ENCODE results near the gene HGS.
A peak's percentile ranks its signal among the peaks of the same experiment; 100 is the strongest.

Gene HGS

DNA sequence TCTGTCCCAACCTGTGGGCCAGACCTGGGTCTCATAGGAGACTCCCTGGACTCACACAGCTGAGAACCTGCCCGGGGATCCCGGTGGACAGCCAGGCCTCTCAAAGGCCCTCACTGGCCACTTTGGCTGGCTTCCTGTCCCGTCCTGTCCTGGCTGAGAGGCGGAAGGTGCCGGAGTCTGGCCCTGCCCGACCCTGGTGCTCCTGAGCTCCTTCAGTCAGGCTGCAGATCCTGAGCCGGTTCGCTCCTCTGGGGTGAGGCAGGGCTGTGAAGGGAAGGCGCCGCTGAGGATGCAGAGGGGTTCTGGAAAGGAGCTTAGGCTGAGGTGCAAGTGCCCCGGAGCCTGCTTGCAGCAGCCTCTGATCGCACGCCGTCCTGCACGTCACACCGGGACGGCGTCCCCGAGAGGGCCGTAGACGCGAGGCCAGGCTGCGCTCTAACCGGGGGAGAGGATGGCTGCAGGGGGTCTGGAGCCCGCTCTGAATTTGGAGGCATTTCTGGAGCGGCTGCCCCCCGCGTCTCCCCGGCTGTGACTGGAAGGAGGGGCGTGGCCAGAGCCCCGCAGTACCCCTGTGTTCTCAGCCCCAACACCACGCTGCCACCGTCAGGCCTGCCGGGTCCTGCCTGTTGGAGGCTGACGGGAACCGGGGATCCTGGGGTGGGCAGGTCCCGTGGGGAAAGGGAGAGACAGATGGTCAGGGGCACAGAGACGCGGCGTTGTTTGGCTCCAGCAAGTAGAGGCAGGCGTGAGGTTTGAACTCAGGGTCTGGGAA, 4.1 kb downstream of the HGS start:
- no peak for DNase-seq

DNA sequence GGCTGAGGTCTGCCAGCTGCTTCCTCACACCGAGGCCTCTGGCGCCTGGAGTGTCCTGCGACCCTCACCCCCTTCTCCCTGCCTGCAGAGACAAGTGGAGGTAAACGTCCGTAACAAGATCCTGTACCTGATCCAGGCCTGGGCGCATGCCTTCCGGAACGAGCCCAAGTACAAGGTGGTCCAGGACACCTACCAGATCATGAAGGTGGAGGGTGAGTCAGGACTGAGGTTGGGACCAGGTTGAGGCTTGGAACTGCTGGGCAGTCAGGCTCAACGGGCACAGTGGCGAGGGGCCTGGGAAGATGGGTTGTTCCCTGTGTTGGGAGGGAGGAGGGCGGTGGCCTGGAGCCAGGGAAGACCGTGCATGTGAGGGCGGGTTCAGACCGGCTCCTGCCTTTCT, 4.8 kb downstream of the HGS start:
- DNase-seq = no peak

DNA sequence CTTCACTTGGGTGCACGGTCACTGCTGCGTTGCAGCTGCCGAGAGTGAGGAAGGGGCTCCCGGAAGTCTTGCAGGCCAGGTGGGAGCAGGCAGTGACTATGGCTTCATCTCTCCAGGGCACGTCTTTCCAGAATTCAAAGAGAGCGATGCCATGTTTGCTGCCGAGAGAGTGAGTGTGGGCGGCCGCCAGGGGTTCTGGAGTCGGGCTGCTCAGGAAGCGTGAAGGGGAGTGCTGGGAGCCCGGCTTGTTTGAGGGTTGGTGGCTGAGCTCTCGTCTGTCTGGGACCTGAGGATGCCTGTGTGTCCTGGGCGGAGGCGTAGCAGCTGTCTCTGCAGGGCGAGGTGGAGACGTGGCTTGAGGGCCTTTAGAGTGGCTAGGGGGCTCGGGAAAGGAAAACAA, 6.3 kb downstream of the HGS start:
- DNase-seq = no peak

DNA sequence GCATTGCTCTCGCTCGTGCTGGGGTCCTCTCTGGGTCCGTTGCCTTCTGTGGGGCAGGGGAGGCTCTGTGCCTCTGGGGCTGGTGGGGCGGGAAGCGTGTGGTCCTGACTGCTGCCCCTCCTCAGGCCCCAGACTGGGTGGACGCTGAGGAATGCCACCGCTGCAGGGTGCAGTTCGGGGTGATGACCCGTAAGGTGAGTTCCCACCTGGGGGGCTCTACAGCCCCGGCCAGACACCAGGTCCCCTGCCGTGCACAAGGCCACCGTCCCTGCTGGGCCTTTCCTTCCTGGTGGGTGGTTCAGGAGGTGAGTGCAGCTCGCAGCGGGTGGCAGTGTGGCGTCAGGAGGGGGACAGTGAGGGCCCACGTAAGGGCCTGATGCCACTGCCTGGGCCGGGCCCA, 6.7 kb downstream of the HGS start:
- DNase-seq = no peak

DNA sequence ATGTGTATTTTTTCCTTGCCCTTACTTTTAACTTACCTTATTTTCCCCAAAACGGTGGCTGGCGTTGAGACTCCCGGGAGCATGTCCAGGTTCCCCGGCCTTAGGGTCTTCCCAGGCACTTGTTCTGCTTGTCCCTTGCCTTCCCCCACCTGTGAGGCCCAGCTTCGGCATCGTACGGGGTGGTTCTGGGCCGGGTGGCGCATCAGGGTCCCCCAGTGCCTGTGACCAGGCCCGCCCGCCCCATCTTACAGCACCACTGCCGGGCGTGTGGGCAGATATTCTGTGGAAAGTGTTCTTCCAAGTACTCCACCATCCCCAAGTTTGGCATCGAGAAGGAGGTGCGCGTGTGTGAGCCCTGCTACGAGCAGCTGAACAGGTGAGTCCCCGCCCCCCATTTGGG, 7.4 kb downstream of the HGS start:
- no peak for DNase-seq

DNA sequence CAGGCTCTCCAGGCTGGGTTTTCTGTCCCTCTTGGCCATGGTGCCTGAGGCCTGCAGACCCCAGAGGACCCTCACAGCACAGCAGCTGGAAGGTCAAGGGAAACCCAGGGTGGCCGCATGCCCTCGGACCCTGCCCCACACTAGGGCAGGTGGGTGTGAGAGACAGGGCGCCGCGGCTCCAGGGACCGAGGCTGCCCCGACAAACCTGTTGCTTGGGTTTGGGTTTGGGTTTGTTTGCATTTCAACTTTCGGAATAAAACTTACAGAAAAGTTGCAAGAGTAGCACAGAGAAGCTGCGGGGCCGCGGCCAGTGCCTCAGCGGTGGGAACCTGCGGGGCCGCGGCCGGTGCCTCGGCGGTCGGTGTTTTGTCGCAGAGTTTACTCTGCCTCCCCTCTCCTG, 7.8 kb downstream of the HGS start:
- DNase-seq = no peak

DNA sequence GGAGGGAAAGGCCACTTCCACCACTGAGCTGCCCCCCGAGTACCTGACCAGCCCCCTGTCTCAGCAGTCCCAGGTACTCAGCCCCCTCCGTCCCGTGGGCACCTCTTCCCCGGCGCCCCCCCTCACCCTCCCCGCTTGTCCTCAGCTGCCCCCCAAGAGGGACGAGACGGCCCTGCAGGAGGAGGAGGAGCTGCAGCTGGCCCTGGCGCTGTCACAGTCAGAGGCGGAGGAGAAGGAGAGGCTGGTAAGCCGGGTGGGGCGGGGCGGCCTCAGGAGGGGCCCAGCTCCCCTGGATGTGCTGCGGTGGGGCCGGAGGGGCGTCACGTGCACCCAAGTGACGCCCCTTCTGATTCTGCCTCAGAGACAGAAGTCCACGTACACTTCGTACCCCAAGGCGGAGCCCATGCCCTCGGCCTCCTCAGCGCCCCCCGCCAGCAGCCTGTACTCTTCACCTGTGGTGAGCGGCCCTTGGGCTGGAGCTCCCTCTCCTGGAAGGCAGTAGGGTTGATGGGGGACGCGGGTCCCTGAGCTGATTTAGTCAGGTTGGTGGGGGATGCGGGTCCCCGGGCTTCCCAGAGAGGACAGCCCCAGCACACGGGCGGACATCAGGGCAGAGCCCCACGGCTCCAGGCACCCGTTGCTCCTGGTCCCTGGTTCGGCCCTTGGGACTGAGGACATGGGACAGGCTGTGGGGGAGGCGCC, 9.8 kb downstream of the HGS start:
- no peak for DNase-seq

DNA sequence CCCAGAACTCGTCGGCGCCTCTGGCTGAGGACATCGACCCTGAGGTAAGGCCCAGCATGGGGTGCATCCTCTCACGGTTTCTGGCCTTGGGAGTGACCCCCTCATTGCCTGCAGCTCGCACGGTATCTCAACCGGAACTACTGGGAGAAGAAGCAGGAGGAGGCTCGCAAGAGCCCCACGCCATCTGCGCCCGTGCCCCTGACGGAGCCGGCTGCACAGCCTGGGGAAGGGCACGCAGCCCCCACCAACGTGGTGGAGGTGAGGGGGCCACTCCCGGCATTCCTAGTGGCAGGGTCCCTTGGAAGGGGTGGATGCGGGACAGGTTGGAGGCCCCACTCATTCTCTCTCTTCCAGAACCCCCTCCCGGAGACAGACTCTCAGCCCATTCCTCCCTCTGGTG, 11.0 kb downstream of the HGS start:
- DNase-seq = no peak

DNA sequence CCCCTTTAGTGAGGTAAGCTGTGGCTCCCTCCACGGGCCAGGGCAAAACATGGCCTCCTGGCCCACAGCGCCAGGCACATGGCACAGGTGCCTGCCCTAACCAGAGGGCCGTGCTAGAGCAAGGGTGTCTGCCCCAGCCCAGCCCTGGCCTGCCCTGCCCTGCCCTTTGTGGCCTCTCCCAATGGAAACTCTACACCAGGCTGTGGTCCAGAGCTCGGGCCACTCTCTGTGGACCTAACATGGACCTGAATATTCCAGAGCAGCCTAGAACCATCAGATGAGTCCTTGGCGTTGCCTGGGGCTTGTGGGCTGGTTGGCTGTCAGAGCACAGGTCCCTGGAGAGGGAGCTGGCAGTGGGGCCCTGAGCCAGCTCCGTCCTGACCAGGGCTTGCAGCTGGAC, 11.4 kb downstream of the HGS start:
- DNase-seq = no peak

DNA sequence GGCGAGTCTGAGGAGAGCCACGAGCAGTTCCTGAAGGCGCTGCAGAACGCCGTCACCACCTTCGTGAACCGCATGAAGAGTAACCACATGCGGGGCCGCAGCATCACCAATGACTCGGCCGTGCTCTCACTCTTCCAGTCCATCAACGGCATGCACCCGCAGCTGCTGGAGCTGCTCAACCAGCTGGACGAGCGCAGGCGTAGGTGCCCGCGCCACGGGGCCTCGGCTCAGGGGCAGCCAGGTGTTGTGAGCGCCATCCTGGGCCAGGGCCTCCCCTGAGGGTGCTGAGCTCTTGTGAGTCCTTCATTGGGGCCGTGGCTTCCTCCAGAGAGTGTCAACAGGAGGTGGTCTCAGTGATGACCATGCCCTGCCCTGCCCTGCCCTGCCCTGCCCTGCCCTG, 12.0 kb downstream of the HGS start:
- DNase-seq = no peak

DNA sequence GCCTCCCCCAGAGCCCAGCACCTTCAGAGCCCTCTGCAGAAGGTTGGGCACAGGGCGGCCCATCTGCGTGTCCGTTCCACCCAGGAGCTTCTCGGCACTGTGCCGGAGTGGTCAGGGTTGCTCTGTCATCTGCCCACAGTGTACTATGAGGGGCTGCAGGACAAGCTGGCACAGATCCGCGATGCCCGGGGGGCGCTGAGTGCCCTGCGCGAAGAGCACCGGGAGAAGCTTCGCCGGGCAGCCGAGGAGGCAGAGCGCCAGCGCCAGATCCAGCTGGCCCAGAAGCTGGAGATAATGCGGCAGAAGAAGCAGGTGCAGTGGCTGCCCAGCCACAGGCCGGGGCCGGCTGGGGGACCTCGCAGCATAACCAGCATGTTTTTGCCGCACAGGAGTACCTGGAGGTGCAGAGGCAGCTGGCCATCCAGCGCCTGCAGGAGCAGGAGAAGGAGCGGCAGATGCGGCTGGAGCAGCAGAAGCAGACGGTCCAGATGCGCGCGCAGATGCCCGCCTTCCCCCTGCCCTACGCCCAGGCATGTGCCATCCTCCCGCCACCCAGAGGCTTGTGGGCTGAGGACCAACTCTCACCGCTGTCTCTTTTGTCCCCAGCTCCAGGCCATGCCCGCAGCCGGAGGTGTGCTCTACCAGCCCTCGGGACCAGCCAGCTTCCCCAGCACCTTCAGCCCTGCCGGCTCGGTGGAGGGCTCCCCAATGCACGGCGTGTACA, 12.6 kb downstream of the HGS start:
- no peak for DNase-seq

DNA sequence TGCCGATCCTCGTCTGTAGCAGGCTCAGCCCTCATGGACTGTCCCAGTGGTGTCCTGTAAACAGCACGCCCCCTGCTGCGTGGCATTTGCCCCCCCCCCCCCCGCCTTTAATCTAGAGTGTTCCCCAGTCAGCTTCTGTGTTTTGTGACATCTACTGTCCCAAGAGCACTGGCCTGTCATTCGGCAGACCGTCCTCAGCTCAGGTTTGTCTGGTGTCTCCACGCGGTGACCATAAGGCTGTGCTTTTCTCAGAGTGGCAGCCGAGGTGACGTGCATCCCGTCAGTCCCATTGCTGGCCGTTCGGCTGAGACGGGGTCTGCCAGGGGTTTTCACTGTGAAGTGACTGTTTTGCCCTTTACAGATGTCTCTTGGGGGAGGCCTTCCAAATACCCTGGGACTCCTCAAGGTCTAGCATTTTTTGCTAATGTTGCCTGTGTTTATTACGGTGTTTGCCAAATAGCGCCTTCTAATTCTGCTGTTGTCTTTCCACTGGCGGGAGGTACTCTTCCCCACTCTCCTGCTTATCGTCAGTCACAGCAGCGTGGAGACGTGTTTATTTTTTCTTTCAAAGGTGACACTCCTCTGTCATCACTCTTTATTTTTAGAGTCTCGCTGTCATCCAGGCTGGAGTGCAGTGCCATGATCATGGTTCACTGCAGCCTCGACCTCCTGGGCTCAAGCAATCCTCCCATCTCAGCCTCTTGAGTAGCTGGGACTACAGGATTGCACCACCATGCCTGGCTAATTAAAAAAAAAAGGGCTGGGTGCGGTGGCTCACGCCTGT, 13.6 kb downstream of the HGS start:
- no peak for DNase-seq

DNA sequence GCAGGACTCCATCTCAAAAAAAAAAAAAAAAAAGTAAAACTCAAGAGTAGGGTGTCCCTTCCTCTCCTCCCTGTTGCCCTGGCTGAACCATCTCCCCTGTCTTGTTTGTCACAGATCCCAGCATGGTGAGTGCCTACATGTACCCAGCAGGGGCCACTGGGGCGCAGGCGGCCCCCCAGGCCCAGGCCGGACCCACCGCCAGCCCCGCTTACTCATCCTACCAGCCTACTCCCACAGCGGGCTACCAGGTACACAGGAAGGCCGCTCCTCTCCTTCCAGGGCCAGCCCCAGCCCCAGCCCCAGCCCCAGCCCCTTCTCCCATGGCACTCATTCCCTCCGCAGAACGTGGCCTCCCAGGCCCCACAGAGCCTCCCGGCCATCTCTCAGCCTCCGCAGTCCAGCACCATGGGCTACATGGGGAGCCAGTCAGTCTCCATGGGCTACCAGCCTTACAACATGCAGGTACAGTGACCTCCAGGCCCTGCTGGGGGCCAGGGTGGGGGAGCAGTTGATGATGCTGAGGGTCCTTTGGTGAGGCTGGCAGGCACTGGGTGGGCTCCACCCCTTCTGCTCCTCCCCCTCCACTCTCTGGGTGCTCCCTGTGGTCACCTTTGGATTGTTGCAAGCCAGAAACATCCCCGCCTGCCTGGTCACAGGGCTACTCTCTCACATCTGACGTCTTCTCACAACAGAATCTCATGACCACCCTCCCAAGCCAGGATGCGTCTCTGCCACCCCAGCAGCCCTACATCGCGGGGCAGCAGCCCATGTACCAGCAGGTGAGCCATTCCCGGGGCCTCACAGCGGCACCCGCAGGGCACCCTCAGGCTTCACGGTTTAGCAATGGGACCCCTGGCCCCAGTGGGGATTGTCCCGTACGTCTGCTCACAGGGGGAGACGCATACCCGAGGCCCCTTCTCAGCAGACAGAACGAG, 16.8 kb downstream of the HGS start:
- DNase-seq = no peak

DNA sequence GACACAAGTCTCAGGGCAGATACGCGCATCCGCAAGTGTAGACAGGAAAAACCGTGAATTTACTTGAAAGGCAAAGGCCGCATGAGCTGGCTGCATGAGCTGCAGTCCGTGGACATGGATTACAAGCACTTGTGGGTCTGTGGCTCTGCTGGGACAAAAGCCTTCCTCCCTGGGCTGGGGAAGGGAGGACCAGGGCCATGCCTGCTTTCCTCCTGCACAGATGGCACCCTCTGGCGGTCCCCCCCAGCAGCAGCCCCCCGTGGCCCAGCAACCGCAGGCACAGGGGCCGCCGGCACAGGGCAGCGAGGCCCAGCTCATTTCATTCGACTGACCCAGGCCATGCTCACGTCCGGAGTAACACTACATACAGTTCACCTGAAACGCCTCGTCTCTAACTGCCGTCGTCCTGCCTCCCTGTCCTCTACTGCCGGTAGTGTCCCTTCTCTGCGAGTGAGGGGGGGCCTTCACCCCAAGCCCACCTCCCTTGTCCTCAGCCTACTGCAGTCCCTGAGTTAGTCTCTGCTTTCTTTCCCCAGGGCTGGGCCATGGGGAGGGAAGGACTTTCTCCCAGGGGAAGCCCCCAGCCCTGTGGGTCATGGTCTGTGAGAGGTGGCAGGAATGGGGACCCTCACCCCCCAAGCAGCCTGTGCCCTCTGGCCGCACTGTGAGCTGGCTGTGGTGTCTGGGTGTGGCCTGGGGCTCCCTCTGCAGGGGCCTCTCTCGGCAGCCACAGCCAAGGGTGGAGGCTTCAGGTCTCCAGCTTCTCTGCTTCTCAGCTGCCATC, 17.7 kb downstream of the HGS start:
- DNase-seq = no peak

DNA sequence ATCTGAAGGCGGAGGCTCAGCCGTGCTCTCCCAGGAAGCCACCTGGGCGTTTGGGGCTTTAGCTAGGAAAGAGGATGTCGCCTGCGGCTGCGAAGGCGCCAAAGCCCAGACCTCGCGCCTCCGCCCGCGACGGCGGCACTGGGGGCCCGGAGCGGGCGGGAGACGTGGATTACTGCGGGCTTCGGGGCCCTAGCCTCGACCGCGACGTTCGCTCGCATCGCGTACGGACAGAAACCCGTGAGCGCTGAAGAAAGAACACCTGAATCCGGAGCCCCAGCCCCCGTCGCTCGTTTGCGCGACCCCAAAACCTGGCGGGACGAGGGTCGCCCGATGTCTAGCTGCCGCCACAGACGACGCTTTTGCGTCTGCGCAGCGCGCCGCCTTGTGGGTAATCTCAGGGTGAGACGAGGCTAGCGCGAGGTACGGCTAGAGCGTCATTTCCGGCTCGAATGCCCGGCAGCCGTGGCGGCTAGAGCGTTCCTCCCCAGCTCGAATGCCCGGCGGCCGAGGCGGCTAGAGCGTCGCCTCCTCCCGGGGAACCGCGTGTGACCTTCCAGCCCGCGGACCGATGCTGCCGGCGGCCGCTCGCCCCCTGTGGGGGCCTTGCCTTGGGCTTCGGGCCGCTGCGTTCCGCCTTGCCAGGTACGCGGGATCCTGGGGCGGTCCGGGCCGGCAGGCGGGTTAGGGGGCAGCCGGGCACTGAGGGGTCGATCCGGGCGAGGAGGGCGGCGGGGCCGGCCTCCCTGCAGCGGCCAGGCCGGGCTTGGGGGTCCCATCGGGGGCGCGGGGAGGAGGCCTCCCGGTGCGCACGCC, 19.3 kb downstream of the HGS start, which contains the start of gene MRPL12:
Gene MRPL12 (plus strand): TSS at position 434 of the 813 bp plus-strand sequence. CDS start 135 bp downstream, at position 569.
- DNase-seq = peak; percentile 89

DNA sequence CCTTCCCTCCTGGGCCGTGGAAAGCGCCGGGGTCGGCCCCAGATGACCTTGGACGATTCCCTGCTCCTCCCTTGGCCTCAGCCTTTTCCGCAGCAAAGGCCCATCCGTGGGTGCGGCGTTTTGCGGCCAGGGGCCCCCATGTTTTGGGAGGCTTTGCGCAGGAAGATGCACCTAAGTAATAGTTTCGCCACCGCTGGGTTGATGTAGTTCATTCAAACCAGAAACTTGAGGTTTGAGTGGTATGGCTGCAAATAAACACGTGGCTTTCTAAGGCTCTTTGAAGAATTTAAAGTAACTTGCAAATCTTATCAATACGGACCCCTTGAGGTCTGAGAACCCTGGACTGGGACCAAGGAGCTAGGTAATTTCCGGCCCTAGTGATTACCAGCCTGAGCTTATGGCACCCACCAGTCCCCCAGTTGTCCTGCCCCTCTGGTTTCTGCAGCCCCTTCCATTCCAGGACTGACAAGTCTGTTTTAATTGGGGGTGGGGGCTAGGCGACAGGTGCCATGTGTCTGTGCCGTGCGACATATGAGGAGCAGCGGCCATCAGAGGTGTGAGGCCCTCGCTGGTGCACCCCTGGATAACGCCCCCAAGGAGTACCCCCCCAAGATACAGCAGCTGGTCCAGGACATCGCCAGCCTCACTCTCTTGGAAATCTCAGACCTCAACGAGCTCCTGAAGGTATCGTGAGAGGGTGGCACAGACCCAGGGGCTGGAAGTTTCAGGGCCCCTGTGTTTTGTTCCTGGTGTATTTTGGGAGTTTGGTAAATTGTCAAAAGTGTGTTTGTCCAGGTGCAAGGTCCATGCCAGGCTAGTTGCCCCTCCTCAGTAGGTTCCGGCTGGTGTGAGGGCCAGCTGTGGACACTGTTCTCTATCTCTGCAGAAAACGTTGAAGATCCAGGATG, 20.2 kb downstream of the HGS start:
- no peak for DNase-seq

DNA sequence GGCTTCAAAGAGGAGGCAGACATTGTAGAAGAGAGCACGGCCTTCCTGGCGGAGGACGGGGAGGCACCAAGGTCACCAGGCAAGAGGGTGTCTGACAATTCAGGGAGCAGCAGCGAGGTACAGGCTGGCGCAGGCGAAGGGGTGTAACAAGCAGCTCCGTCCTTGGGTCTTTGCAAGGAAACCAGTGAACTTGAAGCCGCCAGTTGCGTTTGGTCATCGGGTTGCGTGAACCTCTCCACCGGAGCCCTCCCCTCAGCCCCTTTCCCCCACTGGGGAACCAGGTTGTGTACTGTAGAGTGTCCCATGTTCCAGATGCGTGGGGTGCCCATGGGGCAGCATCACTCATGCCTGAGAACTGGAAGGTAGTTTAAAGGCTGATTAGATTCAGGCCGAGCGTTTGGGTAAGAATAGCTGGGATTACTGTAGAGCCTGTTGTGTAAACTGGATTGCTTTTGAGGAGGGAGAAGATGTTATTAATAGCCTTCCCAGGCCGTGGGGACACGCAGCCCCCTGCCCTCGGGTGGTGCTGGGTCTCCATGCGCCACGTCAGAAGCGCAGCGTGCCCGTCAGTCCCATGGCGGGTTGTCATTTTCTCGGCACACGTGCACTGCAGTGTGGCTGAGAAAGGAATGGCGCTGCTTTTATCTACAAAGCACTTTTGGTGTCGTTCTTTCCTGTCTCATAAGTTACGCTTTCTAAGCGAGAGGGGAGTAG, 21.9 kb downstream of the HGS start:
- DNase-seq = no peak

DNA sequence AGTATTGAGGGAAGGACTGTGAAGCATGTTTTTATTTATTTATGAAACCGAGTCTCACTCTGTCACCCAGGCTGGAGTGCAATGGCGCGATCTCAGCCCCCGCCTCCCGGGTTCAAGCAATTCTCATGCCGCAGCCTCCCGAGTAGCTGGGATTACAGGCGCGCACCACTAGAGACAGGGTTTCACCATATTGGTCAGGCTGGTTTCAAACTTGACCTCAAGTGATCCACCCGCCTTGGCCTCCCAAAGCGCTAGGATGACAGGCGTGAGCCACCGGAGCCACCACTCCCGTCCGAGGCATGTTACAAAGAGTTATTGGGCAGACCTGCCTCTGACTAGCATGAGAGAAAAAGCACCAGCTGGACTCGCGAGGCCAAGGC, 22.4 kb downstream of the HGS start:
- no peak for DNase-seq

Data from stimulated activated CD4-positive, alpha-beta T cell treated with anti-CD3 and anti-CD28 coated beads, Interleukin-1b, Interleukin-23, amount 100 ng/mL, for 48 hours (primary cell).